Myocyte (in vitro differentiated cells): Measurements from ENCODE around the gene AARS2. TPM values are rescaled to one million over a fixed set of nuclear protein-coding genes. Genes with fewer than 3 reads are reported as not detected.

Experiments
- DNase-seq: peaks from one replicate; pipeline ENCODE4 v3.0.0-alpha.2; 2012; ENCODE audit warnings: low read depth
- total RNA-seq: library from RNA; depleted of rRNA; stranded (reverse); fragments of >200 nt; gene quantifications from 2 replicates; pipeline ENCODE4 v1.2.3, GENCODE V29; 2014

Gene AARS2
- total RNA-seq, 1 donor from 2014 or later, result 6.1 TPM

DNA sequence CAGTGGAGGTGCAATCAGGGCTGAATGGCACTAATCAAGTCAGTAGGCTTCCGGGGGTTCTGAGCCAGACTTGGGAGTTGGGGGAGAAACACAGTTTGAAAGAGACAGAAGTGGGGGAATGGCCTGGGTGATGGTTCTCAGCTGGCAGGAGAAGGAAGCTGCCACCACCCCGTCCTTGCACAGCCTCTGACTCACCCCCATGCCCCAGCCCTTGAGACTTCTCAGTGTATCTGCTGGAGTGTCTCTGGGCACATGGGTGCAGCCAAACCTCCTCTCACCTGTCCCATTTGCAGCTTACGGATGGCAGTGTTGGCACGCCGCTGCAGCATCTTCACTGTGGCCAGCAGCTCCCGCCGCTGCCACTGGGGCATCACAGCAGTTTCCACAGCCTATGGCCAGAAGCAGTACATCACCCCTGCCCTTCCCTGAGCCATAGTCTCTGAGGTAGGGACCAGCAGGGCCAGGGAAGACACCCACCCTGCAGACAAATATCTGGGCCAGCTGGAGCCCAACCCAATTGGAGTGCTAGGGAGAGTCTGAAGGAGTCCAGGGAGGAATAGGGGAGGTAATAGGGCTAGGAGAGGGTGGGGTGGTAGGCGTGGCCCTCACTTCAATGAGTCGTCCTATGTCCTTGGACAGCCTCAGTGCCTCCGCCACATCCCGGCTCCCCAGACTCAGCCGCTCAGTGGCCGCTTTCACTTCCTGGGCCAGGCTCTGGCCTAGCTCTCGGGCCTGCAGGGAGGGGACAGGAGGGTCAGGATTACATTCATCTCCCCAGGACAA is 11.2 kb downstream of the AARS2 start:
- DNase-seq, result no peak

DNA sequence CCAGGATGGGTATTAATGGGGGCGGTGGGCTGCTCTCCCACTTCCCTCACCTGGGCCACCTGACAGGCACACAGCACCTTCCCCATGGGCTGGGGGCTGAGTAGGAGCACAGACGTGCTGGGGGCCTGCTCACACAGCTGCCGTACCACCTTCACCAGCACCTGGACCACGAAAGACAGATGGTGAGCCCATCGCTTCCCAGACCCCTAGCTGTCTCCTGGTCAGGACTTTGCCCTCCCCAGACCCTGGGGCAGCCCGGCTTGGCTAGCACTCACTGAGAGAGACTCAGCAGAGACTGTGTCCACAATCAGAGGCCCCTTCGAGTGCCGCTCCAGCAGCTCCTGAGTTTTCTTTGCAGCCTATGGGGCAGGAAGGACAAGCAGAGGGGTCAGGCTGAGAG is 12.0 kb downstream of the AARS2 start:
- DNase-seq, result no peak

DNA sequence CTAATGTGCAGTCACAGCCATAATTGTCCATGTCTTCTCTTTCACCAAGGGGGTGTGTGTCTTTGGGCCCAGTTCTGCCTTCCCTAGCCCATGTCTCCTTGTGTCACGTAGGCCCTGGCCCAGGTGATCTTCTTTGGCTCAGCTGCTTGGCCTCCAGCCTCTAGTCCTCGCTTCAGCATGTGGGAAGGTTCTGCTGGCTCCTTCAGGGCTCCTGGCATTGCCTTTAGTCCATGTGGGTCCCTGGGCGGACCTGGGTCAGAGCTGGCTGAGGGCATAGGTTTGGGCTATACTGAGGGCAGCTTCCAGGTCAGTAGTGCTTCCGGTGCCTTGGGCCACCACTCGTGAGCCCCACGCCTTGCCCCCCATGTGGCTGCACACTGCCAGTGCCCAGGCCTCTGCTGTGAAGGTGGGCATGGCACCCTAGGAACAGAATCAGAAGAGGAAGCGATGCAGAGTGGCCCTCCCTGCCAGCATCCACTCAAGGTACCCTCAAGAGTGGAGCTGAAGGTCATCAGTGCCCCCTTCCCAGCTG is 12.8 kb downstream of the AARS2 start:
- DNase-seq, result no peak

DNA sequence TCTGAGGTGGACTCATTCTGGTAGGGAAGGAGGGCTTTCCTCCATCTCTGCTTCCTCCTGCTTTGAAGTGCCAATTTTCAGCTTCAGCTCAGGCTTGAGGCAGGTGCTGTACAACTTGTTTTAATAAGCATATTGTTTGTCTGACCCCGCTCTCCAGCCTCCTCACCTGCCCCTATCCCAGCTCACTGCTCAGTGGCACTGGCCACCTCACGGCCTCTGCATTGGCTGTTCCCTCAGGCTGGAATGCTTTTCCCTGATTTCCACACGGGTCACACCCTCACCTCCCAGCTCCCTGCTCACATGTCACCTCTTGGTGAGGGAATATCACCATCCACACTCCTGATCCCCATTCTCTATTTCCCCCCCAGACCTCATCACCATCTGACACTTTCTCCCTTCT is 14.3 kb downstream of the AARS2 start:
- DNase-seq, result no peak

DNA sequence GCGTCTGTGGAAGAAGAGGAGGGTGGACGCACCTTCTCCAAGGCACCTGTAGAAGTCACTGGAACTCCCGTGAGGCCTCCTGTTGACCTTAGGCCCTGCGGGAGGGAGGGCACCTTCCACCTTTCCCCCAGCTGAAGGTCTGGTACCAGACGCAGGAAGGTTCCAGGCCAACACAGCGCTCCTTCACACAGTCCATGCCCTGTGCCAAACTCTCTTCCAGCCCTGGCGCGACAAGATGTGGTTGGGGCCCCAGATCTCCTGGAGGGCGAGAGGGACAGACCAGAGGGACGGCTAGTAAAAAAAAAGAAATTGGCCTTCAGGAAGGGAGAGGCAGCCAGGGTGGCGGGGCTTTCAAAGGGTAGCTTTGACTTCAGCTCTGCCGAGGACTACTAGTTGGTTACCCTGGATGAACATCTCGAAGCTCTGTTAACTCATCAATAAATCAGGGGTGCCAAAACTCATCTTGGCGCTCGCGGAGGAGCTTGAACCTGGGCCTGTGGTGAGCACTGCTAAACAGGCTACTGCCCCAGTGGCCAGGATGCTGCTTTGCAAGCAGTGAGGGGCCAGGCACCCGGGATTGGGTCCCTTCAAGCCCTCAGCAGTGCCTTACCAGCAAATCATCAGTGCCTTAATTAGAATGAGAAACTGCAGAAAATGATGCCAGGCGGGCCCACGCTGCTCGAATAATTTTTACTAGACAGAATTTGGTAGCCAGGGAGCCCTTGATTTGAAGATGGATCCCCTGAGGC is 14.9 kb downstream of the AARS2 start:
- no peak for DNase-seq

DNA sequence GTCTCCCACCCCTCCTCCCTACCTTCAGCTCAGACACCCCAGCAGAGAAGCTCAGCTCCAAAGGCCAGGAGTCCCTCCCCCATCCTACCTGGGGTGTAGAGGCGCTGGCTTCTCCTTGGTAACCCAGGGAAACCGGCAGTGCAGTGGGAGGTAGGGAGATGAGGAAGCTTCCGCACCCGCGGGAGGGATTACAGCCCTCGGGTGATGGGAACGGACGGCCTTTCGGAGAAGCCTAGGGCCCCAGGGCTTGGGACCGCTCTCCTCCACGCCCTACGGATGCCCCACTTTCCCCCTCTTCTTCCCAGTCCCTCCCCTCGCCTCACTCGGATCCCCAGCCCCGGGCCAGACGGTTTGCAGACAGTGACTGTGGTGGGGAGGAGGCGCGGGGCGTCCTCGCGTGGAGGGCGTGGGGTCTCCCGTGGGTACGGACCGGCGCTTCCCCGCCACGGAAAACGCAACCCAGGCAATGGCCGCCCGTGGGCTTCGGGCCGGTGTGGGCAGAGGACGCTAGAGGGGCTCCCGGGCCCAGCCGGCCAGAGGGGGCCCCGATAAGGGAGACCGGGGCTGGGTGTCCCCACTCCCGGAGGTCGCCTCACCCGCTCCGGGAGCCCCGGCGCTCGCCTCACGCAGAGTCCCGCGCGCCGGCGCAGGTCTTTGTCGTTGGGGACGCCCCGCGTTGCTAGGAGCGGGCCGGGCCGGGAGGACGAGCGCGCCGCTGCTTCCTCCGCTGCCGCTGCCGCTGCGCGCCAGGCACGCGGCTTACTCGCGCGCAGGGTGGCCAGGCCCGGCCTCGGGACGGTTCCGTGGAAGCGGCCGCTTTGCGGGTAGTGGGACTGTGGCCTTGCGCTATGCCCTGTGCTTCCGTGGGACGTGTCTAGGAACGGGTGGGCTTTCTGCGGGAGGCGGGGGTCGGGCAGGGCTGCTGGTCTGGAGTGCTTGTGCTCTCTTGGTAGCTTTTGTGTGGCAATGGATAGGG is 15.8 kb downstream of the AARS2 start:
- DNase-seq, result peak; percentile 26

DNA sequence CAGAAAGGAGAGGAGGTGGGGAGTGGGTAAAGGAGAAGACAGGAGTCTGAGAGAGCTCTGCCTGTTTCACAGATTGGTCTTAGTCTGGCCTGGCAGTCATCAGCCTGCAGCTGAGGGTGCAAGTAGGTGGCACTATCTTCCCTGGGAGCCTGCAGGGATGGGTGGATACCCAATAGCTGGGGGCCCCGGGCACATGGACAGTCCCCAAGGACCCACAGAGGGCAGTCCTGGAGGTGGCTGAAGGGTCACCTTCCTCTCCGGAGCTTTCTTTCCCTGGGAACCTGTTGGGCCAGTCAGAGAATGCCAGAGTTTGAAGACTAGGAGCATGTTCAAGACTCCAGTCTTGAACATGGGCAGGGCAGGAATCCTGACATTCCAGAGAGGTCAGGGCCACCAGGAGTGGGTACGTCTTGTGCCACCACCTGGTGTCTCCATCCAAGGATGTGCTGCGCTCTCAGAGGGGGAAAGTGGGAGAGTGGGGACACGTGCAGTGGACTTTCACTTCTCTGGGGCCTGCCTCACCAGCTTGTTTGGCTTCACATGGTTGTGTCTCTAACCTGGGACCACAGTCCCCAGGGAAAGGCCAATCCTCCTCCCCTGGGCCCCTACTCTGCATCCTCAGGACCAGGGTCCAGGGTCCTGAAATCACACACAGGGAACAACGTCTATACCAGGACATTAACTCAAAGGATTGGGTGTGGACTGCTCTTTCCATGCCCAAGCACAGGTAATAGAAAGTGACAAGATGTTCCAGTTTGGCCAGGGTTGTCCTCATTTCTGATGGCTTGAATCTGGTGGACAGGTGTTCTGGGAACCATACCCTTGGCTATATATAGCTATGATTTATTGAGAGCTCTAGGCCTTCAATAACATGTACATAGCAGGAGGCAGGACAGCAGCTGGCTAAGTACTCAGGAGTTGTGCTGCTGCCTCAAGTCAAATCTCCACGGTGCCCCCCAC is 18.0 kb downstream of the AARS2 start:
- DNase-seq, result no peak

DNA sequence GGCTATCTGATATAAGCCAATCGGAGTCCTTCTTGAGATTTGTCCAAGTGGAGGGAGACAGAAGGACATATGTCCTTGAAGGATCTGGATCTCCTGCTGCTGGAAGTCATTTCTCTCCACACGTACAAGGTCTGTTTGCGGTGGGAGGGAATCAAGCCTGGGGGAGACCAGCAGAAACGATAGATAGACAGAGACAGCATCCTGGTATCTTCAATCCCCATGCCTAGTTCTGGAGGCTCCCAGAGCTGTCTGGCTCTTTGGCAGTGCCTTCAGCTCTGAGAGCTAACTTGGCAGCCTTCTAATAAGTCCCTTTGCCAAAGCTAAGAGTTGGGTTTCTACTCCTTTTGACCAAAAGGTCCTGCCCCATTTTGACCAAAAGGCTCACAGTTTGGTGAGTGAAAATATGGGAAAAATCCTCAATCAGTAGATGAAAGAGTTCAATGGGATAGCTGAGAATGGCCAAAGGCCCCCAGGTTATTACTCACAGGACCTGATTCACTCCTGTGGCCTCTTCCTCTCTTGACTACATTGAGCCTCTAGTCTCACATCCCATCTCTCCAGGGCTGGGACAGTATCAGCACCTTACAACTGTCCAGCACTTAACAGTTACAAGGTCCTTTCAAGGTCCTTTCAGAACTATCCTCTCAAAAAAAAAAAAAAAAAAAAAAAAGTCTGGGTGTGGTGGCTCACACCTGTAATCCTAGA is 20.3 kb downstream of the AARS2 start:
- DNase-seq, result no peak

DNA sequence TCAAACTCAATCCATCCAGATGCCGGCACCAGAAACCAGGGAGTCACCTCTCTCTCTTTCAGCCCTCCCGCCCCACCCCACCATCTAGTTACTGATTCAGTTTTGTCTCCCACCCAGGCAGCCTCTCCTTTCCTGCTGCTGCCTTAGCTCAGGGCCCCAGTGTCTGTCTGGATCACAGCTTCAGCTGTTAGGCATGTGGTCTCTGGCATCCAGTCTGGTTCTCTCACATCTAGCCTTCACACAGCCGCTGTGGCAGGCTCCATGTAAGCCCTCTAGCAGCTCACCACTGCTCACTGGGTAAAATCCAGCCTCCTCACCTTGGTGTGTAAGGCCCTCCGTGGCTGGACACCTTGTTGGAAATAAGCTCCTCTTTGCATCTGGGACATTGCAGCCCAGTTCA is 21.3 kb downstream of the AARS2 start:
- DNase-seq, result peak; percentile 77

DNA sequence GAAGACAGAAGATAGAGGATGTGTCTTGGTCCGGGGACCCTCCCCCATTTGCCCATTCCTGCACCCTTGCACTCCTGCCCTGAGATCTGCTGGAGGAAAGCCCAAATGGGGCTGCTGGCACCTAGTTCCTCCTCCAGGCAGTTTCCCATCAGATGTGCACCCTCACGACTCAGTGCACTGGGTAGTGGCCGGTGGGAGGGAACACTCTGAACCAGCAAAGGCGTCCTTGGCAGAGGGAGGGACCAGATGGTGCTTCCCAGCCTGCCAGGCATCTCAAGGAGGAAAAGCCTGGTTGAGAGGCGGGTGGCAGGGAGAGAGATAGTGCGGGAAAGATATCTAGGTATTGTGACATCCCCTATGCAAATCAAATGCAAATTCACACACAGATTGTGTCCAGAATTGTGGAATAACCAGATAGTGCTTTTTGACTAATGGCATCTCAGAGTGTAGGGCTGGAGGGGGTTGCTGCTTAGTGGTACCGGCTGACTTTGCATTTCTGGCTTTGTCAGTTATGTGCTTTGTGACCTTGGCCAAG is 23.4 kb downstream of the AARS2 start:
- no peak for DNase-seq

DNA sequence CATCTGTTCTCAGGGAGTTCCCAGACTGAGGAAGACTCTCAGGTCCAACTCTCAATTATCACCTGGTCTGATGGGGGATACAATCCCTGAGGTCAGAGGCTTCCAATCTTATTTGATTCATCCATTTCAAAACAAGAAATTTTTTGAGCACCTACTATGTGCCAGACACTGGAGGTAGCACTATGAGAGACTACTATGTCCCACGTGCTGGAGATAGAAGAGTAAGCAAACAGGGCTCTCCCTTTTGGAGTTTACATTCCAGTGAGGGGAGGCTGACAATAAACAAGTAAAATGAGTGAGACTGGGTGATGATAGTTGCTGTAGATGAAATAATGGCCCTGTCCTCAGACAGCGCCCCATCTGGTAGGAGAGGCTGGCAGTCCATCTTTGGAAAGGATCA is 26.4 kb downstream of the AARS2 start:
- no peak for DNase-seq

DNA sequence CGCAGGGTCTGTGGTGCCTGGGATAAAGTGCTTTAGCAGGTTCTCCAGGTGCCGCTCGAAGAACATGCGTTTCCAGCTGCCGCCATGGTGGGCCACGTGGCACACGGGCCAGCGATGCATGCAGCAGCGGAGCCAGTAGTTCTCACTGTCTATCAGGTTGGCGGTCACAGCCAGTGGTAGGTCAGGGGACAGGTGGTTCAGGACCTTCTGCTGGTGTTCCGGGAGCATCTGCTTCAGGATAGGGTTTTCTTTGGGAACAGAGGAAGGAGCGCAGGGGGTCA is 26.9 kb downstream of the AARS2 start:
- DNase-seq, result no peak

DNA sequence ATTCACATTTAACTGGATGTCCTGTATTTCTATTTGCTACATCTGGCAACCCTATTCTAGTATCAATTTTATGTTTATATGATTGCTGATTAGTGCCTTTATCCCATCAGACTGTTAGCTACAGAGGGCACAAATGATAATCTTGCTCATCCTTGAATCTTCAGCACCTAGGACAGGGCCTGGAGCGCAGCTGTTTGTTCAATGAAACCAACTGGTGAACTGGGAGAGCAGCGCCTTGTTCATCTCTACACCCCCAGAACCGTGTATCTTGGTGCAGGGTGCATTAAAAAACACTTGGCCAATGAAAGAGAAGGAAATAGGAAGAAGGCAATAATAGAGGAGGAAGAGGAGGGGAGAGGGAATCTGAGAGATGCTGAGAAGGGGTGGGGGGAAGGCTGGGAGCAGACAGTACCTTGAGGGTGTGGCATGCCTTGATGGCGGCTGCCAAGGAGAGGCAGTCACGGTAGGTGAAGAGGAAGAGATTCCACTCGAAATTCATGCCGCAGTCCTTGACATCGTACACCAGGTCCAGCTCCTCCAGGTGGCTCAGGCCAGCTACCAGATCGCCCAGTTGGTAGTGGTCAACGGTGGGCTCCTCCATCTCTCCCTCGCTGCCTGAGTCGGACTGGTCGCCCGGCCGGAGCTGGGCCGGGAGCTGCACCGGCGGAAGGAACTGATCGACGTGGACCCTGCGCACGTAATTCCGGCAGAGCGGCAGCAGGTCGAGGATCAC is 27.4 kb downstream of the AARS2 start:
- DNase-seq, result peak; percentile 79

DNA sequence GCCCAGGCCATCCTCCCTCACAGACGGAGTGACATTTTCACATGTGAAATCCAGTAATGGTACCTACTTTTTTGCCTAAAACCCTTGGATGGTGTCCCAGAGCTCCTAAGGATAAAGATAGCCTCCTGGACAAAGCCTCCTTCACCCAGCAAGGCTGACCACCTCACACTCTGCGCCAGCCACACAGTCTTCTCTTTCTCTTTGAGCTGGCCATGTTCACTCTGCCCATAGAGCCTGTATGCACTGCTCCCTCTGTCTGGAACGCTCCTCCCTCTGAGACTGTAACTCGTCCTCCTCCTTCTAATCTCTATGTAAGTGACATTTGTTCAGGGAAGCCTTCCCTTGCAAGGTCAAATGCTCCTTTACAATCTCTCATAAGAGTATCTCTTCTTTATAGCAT is 28.3 kb downstream of the AARS2 start:
- DNase-seq, result no peak

DNA sequence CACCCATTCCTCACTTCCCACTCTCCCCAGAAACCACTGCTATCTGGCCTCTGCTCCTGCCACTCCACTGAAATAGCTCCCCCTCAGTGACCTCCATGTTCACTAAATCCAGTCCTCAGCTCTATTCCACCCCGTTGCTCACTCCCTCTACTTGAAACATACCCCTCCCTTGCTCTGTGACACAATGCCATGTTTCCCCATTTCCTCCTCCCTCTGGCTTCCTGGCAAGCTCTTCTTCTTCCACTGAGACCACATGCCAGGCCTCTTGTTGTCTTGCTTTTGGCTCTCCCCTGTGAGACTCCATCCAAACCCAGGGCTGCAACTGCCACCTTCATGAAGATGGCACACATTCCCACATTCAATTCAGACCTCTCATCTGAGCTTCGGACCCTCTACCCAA is 29.0 kb downstream of the AARS2 start:
- DNase-seq, result no peak

DNA sequence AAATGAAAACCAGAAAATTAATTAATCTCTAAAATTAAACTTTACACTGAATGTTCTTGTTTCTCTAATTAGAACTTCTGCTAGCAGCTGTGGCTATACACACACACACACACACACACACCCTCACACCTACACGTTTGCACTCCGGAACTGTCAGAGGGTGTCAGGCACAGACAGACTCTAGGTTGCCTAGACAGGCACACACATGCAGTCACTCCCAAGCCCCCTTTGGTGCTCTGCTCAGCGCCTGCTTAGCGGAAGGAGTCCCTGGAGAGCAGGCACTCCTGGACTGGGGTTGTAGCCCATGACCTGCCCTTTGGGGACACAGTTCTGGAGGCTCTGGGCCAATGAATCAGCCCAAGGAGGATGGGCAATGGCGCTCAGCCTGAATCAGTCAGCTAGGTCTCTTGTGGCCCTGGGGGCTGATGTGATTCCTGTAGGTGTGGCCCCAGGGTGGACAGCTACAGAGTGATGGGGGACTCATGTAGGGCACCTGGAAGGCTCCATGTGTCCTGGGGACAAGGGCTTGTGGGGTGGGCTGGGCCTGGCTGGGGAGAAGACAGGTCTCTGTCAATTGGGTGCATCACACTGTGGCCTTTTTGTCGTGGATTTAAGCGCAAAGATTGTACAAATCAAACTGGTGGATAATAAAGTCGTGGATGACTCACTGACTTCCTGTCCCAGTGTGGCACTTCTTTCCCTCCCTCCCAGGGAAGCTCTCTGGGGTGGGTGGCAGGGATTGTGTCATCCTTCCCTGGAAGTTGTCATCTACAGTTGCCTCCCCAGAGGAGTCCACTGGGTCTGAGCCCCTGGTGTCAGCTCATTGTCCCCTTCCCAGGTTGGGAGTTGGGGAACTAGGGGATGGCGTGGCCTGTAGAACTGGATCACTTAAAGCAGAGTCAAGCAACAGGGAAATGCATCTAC is 34.1 kb downstream of the AARS2 start:
- DNase-seq, result no peak

DNA sequence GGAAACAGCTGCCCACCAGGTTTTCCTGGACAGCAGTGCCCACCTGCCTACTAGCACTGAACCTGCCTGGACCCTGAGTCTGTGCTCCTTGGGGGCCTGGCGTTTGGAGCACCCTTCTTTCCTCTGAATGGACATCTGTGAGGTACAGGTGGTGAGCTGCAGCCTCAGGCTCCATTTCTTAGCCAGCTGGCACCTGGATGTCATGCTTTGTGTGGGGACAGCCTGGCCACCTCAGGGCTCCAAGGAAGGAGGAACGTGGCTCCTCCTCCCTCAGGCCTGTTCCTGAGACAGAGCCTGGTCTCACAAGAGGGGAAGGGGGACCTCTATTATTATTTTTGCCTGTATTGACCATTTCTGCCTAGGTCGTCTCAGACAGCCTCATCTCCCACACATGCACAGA is 34.8 kb downstream of the AARS2 start:
- no peak for DNase-seq

DNA sequence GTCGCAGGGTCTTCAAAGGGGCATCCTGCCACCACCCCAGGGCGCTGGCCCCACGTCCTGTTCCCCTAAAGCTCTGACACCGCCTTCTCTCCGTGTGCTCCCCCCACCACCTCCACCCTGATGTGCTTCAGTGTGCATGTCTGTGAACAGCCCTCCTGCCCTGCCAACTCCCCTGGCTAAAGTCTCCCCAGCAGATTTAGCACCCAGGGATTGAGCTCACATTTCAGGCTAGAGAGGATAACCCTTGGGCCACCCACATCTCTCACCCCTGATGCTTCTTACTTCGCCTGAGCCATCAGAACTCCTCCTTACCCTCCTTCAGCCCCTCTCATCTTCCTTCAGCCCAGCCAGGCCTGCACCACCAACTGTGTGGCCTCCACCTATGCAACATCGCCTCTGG is 35.4 kb downstream of the AARS2 start:
- no peak for DNase-seq
